Measurements from ENCODE around the gene SPP1. TPM values are rescaled to one million over a fixed set of nuclear protein-coding genes. Genes with fewer than 3 reads are reported as not detected.

The SPP1 gene
- total RNA-seq, 1 donor from 2014 or later = 1.1 TPM

GRCh38 chr4:87962398-87963146, 12.9 kb upstream of the SPP1 start:
- H3K9me3 Mint-ChIP-seq (ENCODE audit: unreplicated experiment) = peaks cover 1% of the 10 kb centered on the region
- H3K27ac Mint-ChIP-seq (ENCODE audit: unreplicated experiment) = no peak overlapping the region
- TF ChIP-seq, protein P1, sequence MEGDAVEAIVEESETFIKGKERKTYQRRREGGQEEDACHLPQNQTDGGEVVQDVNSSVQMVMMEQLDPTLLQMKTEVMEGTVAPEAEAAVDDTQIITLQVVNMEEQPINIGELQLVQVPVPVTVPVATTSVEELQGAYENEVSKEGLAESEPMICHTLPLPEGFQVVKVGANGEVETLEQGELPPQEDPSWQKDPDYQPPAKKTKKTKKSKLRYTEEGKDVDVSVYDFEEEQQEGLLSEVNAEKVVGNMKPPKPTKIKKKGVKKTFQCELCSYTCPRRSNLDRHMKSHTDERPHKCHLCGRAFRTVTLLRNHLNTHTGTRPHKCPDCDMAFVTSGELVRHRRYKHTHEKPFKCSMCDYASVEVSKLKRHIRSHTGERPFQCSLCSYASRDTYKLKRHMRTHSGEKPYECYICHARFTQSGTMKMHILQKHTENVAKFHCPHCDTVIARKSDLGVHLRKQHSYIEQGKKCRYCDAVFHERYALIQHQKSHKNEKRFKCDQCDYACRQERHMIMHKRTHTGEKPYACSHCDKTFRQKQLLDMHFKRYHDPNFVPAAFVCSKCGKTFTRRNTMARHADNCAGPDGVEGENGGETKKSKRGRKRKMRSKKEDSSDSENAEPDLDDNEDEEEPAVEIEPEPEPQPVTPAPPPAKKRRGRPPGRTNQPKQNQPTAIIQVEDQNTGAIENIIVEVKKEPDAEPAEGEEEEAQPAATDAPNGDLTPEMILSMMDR (IDR thresholded peaks at IDR 0.05; ENCODE audit: partially characterized antibody, unreplicated experiment) = no peak
- no peak for DNase-seq
- no peaks in the 10 kb centered on the region for H3K4me1 Mint-ChIP-seq (ENCODE audit: low read depth, unreplicated experiment)
- H3K36me3 Mint-ChIP-seq (ENCODE audit: unreplicated experiment) = no peaks in the 10 kb centered on the region
- H3K4me3 Mint-ChIP-seq (ENCODE audit: unreplicated experiment) = no peak overlapping the region
- H3K27me3 Mint-ChIP-seq (ENCODE audit: unreplicated experiment) = no peaks in the 10 kb centered on the region

- TF ChIP-seq, protein P1 (IDR thresholded peaks at IDR 0.05; ENCODE audit: partially characterized antibody, unreplicated experiment) = no peak
- Mint-ChIP-seq H3K4me3 (ENCODE audit: unreplicated experiment) (no peak overlapping the region), H3K9me3 (ENCODE audit: unreplicated experiment) (peaks cover 1% of the 10 kb centered on the region), H3K27me3 (ENCODE audit: unreplicated experiment) (no peaks in the 10 kb centered on the region), H3K36me3 (ENCODE audit: unreplicated experiment) (no peaks in the 10 kb centered on the region), H3K27ac (ENCODE audit: unreplicated experiment) (no peak overlapping the region), H3K4me1 (ENCODE audit: low read depth, unreplicated experiment) (no peaks in the 10 kb centered on the region)
- DNase-seq = no peak
These were observed 10.0 kb upstream of the SPP1 start for GRCh38 chr4:87965501-87965975.

DNA sequence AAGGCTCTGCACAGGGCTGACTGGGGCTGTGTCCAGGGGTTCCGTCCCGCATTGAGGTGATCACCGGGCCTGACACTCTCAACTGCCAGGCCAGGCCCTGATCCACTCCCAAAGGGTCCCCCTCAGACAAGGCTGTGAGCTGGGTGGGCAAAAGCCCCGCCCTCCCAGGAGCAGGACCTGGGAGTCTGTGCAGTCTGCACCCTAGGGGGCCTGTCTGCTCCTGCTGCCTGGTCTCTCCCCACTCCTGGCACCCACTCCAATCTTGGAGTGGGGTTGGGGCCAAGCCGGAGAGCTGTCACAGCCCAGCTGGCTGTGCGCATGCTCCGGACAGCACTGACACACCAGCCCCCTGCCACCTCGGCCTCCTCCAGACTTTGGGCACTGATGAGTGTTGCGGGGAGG, 9.4 kb upstream of the SPP1 start:
- Mint-ChIP-seq H3K27me3 (ENCODE audit: unreplicated experiment) (no peaks in the 10 kb centered on the region), H3K27ac (ENCODE audit: unreplicated experiment) (no peak overlapping the region), H3K4me1 (ENCODE audit: low read depth, unreplicated experiment) (no peaks in the 10 kb centered on the region), H3K9me3 (ENCODE audit: unreplicated experiment) (peaks cover 1% of the 10 kb centered on the region), H3K36me3 (ENCODE audit: unreplicated experiment) (no peaks in the 10 kb centered on the region), H3K4me3 (ENCODE audit: unreplicated experiment) (no peak overlapping the region)
- TF ChIP-seq, protein P1 (IDR thresholded peaks at IDR 0.05; ENCODE audit: partially characterized antibody, unreplicated experiment) = no peak
- no peak for DNase-seq

- H3K27me3 Mint-ChIP-seq (ENCODE audit: unreplicated experiment) = no peaks in the 10 kb centered on the region
- H3K9me3 Mint-ChIP-seq (ENCODE audit: unreplicated experiment) = peaks cover 1% of the 10 kb centered on the region
- TF ChIP-seq, protein P1 (IDR thresholded peaks at IDR 0.05; ENCODE audit: partially characterized antibody, unreplicated experiment) = no peak
- DNase-seq = no peak
- H3K36me3 Mint-ChIP-seq (ENCODE audit: unreplicated experiment) = no peaks in the 10 kb centered on the region
- no peak overlapping the region for H3K27ac Mint-ChIP-seq (ENCODE audit: unreplicated experiment)
- no peak overlapping the region for H3K4me3 Mint-ChIP-seq (ENCODE audit: unreplicated experiment)
- no peaks in the 10 kb centered on the region for H3K4me1 Mint-ChIP-seq (ENCODE audit: low read depth, unreplicated experiment)
These were observed 8.3 kb upstream of the SPP1 start for GRCh38 chr4:87967193-87967592.

- Mint-ChIP-seq H3K27ac (ENCODE audit: unreplicated experiment) (no peak overlapping the region), H3K4me3 (ENCODE audit: unreplicated experiment) (no peak overlapping the region), H3K27me3 (ENCODE audit: unreplicated experiment) (no peaks in the 10 kb centered on the region), H3K36me3 (ENCODE audit: unreplicated experiment) (no peaks in the 10 kb centered on the region), H3K4me1 (ENCODE audit: low read depth, unreplicated experiment) (peaks cover 4% of the 10 kb centered on the region), H3K9me3 (ENCODE audit: unreplicated experiment) (no peaks in the 10 kb centered on the region)
- TF ChIP-seq, protein P1 (IDR thresholded peaks at IDR 0.05; ENCODE audit: partially characterized antibody, unreplicated experiment) = no peak
- no peak for DNase-seq
These were observed 5.4 kb upstream of the SPP1 start for GRCh38 chr4:87970121-87970520.
